Liver (tissue), 3 donors: ENCODE measurements around the gene MADD.

ENCODE experiments used
- CTCF ChIP-seq: fragments of 150-350 bp; IDR thresholded peaks from 2 replicates; pipeline ENCODE4 v1.5.1; 2017; ENCODE audit warnings: improper control_type of control experiment, low read depth, low read length; ENCODE audit not compliant: missing input control
- JUND ChIP-seq, 2 donors: IDR thresholded peaks; 2 replicates each; pipeline ENCODE4 v1.6.1; 2016; ENCODE audit warnings: antibody characterized with exemption in 2 of 2
- RAD21 ChIP-seq, 2 donors: IDR thresholded peaks; 2 replicates each; pipeline ENCODE4 v1.6.1; 2016; ENCODE audit warnings: antibody characterized with exemption in 2 of 2, mild to moderate bottlenecking in 2 of 2
- REST ChIP-seq: IDR thresholded peaks from 2 replicates; pipeline ENCODE4 v1.6.1; 2016; ENCODE audit warnings: antibody characterized with exemption, mild to moderate bottlenecking
- SP1 ChIP-seq: IDR thresholded peaks from 2 replicates; pipeline ENCODE4 v1.6.1; 2018; ENCODE audit warnings: antibody characterized with exemption, mild to moderate bottlenecking
- YY1 ChIP-seq: IDR thresholded peaks from 2 replicates; pipeline ENCODE4 v1.6.1; 2016; ENCODE audit warnings: antibody characterized with exemption, mild to moderate bottlenecking
- donor health status: healthy.
- donor health status: healthy.

- no peak for TF ChIP-seq CTCF
- no peak for TF ChIP-seq RAD21 (IDR thresholded peaks at IDR 0.05)
- TF ChIP-seq YY1: no peak
- no peak for TF ChIP-seq JUND (IDR thresholded peaks at IDR 0.05)
- no peak for TF ChIP-seq REST
- no peak for TF ChIP-seq SP1
Observed at GRCh38 chr11:47261291-47261800, 8.6 kb upstream of the MADD start.
